HG03103 (cell line): Measurements from ENCODE around the gene TNFRSF14.

Source experiments
- ATAC-seq: cut with Tn5 transposase; IDR thresholded peaks from one replicate; pipeline ENCODE4 v1.9.1; 2021; ENCODE audit warnings: low read depth; ENCODE audit not compliant: unreplicated experiment

The TNFRSF14 gene

GRCh38 chr1:2611621-2612437 lies 55.7 kb downstream of the TNFRSF14 start:
- ATAC-seq = no peak

- ATAC-seq = no peak
Measured at GRCh38 chr1:2612591-2613365, 56.6 kb downstream of the TNFRSF14 start.
